Keratinocyte (primary cell): ENCODE measurements around the gene PPP1R14B. TPM values are rescaled to one million over a fixed set of nuclear protein-coding genes. Genes with fewer than 3 reads are reported as not detected.

Source experiments
- DNase-seq: peaks from one replicate; pipeline ENCODE4 v3.0.0-alpha.2; 2011; ENCODE audit warnings: low read depth, missing footprints, low spot score
- FAIRE-seq: peaks from 2 replicates; lab custom pipeline; 2011; peaks lifted over from hg19 to GRCh38; lab: Jason Lieb, UNC
- H2AFZ ChIP-seq: 2 replicates; pipeline ENCODE4 v1.6.0; 2012; ENCODE audit warnings: low read length, control low read depth, inconsistent platforms; ENCODE audit not compliant: control insufficient read depth
- H3K27ac ChIP-seq: 2 replicates; pipeline ENCODE4 v1.5.1; 2011; ENCODE audit warnings: low read length; ENCODE audit not compliant: control insufficient read depth, insufficient read depth
- H3K27me3 ChIP-seq: 3 replicates; pipeline ENCODE4 v1.6.0; 2011; ENCODE audit warnings: low read length; ENCODE audit not compliant: control insufficient read depth, insufficient read depth; ENCODE audit errors: extremely low read depth
- H3K36me3 ChIP-seq, 2 experiments: 2 replicates in 1 of 2; 3 replicates in 1 of 2; pipeline ENCODE4 v1.5.1; 2011; ENCODE audit warnings: low read length in 2 of 2, mild to moderate bottlenecking in 1 of 2; ENCODE audit not compliant: control insufficient read depth in 2 of 2, insufficient read depth in 2 of 2; ENCODE audit errors: extremely low read depth in 1 of 2
- H3K4me1 ChIP-seq: 3 replicates; pipeline ENCODE4 v1.5.1; 2011; ENCODE audit warnings: low read length; ENCODE audit not compliant: control insufficient read depth, insufficient read depth; ENCODE audit errors: extremely low read depth
- H3K4me2 ChIP-seq: 3 replicates; pipeline ENCODE4 v1.6.0; 2011; ENCODE audit warnings: low read depth, low read length; ENCODE audit not compliant: control insufficient read depth, insufficient read depth; ENCODE audit errors: extremely low read depth
- H3K4me3 ChIP-seq, 3 experiments: fragments of 200-600 bp in 1 of 3; sonication (generic) in 1 of 3; 2 replicates in 2 of 3; 3 replicates in 1 of 3; pipeline ENCODE4 v1.5.1; 2011 to 2016; ENCODE audit warnings: low read length in 3 of 3, mild to moderate bottlenecking in 3 of 3, control low read depth in 2 of 3, inconsistent platforms in 1 of 3, low read depth in 1 of 3, mixed read lengths in 1 of 3, mixed run types in 1 of 3, moderate library complexity in 1 of 3; ENCODE audit not compliant: control insufficient read depth in 2 of 3, insufficient read depth in 2 of 3; ENCODE audit errors: extremely low read depth in 1 of 3
- H3K79me2 ChIP-seq: 2 replicates; pipeline ENCODE4 v1.6.0; 2012; ENCODE audit warnings: low read length; ENCODE audit not compliant: control insufficient read depth, insufficient read depth
- H3K9ac ChIP-seq: 3 replicates; pipeline ENCODE4 v1.6.0; 2011; ENCODE audit warnings: low read length; ENCODE audit not compliant: control insufficient read depth, insufficient read depth; ENCODE audit errors: extremely low read depth
- H3K9me1 ChIP-seq: 3 replicates; pipeline ENCODE4 v1.6.0; 2011; ENCODE audit warnings: low read length; ENCODE audit not compliant: control insufficient read depth, insufficient read depth; ENCODE audit errors: extremely low read depth
- H3K9me3 ChIP-seq: 2 replicates; pipeline ENCODE4 v1.5.1; 2012; ENCODE audit warnings: low read depth, low read length; ENCODE audit not compliant: control insufficient read depth
- H4K20me1 ChIP-seq: 3 replicates; pipeline ENCODE4 v1.6.0; 2011; ENCODE audit warnings: low read length; ENCODE audit not compliant: control insufficient read depth, insufficient read depth; ENCODE audit errors: extremely low read depth
- EZH2 ChIP-seq: IDR thresholded peaks from one replicate; pipeline ENCODE4 v1.6.1; 2012; ENCODE audit warnings: inconsistent platforms, mild to moderate bottlenecking, low read length, moderate library complexity
- dilution Hi-C: fragments of 300-500 bp; cut with MboI; formaldehyde crosslinking; loops from one replicate; pipeline ENCODE4 v1.7.0; 2020; ENCODE audit warnings: low sequenced_read_pairs; ENCODE audit not compliant: extremely low pct_ligation_motif_present
- polyA plus RNA-seq, 5 experiments: library from polyadenylated mRNA; depleted of rRNA in 3 of 5; stranded (reverse) in 3 of 5; stranded (forward) in 1 of 5; unstranded in 1 of 5; fragments of >200 nt; gene quantifications; 1 replicate in 1 of 5; 2 replicates in 3 of 5; 3 replicates in 1 of 5; pipeline versions ENCODE4 v1.2.1 to v1.2.3, GENCODE V29; 2011 to 2012; ENCODE audit warnings: missing spikeins in 2 of 5, low read depth in 1 of 5, low replicate concordance in 1 of 5
- TF ChIP-seq, protein P1 (sequence below), 3 experiments: IDR thresholded peaks in 1 of 3; conservative IDR thresholded peaks in 1 of 3; optimal IDR thresholded peaks in 1 of 3; 2 replicates in 2 of 3; 3 replicates in 1 of 3; pipeline versions ENCODE3 to v1.5.1; 2011; ENCODE audit warnings: low read length in 3 of 3, mild to moderate bottlenecking in 3 of 3, moderate library complexity in 2 of 3, control low read depth in 1 of 3, inconsistent platforms in 1 of 3; ENCODE audit not compliant: insufficient read depth in 2 of 3; ENCODE audit errors: extremely low read depth in 1 of 3

PPP1R14B gene
- polyA plus RNA-seq, 1 donor (not counting 4 experiments of a cell fraction or from before 2014, with no cell fraction given), result 208 TPM

DNA sequence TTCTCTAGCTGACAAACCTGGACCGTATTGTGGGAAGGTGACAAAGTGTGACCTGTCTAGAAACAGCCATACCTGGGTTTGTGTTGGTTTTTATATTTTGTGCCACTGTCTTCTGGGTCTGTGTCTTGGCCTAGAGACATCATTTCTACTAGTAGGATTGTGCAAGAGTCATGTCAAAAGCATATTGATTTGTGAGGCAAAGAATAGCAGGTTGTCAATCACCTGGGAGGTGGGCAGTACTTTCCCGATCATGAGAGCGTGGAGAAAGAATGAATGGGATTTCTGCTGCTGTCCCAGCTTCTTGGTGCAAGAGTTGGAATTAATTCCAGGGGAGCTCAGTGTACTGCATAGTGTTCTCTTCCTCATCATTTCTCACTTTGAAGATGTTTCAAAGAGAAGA is 45.2 kb downstream of the PPP1R14B start:
- DNase-seq (no peak), FAIRE-seq (no peak)
- TF ChIP-seq, protein P1, sequence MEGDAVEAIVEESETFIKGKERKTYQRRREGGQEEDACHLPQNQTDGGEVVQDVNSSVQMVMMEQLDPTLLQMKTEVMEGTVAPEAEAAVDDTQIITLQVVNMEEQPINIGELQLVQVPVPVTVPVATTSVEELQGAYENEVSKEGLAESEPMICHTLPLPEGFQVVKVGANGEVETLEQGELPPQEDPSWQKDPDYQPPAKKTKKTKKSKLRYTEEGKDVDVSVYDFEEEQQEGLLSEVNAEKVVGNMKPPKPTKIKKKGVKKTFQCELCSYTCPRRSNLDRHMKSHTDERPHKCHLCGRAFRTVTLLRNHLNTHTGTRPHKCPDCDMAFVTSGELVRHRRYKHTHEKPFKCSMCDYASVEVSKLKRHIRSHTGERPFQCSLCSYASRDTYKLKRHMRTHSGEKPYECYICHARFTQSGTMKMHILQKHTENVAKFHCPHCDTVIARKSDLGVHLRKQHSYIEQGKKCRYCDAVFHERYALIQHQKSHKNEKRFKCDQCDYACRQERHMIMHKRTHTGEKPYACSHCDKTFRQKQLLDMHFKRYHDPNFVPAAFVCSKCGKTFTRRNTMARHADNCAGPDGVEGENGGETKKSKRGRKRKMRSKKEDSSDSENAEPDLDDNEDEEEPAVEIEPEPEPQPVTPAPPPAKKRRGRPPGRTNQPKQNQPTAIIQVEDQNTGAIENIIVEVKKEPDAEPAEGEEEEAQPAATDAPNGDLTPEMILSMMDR (optimal IDR thresholded peaks at IDR 0.05 in 1 of 3, IDR thresholded peaks at IDR 0.05 in 1 of 3, conservative IDR thresholded peaks at IDR 0.05 in 1 of 3; ENCODE audit: extremely low read depth in 1 of 3, insufficient read depth in 2 of 3, low read length in 3 of 3), result no peak
- Histone ChIP-seq H3K4me3 (no peak overlapping the region), H3K4me1 (no peaks in the 10 kb centered on the region), H4K20me1 (peaks cover 17% of the 10 kb centered on the region), H3K27me3 (no peaks in the 10 kb centered on the region), H3K27ac (no peak overlapping the region), H3K9ac (no peak overlapping the region), H2AFZ (no peak overlapping the region), H3K4me2 (no peak overlapping the region), H3K79me2 (peaks cover under 1% of the 10 kb centered on the region), H3K9me3 (no peaks in the 10 kb centered on the region), H3K36me3 (peaks cover 44 to 74% of the 10 kb centered on the region in 2 experiments), H3K9me1 (no peaks in the 10 kb centered on the region)
- dilution Hi-C loops, result no loop called here

DNA sequence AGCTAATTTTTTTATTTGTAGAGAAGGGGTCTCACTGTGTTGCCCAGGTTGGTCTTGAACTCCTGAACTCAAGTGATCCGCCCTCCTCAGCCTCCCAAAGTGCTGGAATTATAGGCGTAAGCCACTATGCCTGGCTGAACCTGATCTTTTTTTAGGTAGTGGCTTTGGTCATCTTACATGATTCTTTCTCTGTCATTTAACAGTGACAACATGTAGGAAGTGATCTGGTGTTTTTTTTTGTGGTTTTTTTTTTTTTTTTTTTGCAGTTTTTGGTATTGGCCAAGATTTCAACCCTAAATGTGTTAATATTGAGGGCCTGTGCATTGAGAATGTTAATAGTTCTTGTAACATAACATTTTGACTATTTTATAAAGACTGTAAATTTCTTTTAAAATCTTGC is 48.2 kb downstream of the PPP1R14B start:
- H3K36me3 ChIP-seq, result peaks cover 46 to 79% of the 10 kb centered on the region in 2 experiments
- DNase-seq (no peak), FAIRE-seq (no peak)
- dilution Hi-C loops, result no loop called here
- H3K9ac ChIP-seq, result no peak overlapping the region
- H3K4me3 ChIP-seq, result no peak overlapping the region
- no peak overlapping the region for H2AFZ ChIP-seq
- peaks cover 11% of the 10 kb centered on the region for H3K79me2 ChIP-seq
- H4K20me1 ChIP-seq, result peaks cover 4% of the 10 kb centered on the region
- H3K27ac ChIP-seq, result no peak overlapping the region
- TF ChIP-seq, protein P1 (optimal IDR thresholded peaks at IDR 0.05 in 1 of 3, IDR thresholded peaks at IDR 0.05 in 1 of 3, conservative IDR thresholded peaks at IDR 0.05 in 1 of 3; ENCODE audit: extremely low read depth in 1 of 3, insufficient read depth in 2 of 3, low read length in 3 of 3), result no peak
- TF ChIP-seq EZH2, result no peak
- H3K9me1 ChIP-seq, result no peaks in the 10 kb centered on the region
- no peaks in the 10 kb centered on the region for H3K4me1 ChIP-seq
- H3K9me3 ChIP-seq, result no peaks in the 10 kb centered on the region
- no peak overlapping the region for H3K4me2 ChIP-seq
- no peaks in the 10 kb centered on the region for H3K27me3 ChIP-seq
